HepG2 (cell line): ENCODE results near the gene LAMA5.

Experiments
- PTBP1 ChIP-seq: fragments of 200-400 bp; formaldehyde crosslinking; IDR thresholded peaks from 2 replicates; pipeline ENCODE4 v1.6.1; 2018; ENCODE audit warnings: low read length, low read depth; ENCODE audit not compliant: poor library complexity, severe bottlenecking
- RXRB ChIP-seq: IDR thresholded peaks from 2 replicates; pipeline ENCODE4 v1.6.1; 2016; ENCODE audit warnings: borderline replicate concordance, missing genetic modification reagents, missing compliant biosample characterization
- TF ChIP-seq, protein P1 (sequence below): sonication (generic); formaldehyde crosslinking; IDR thresholded peaks from 2 replicates; pipeline ENCODE4 v1.5.0; 2020; ENCODE audit warnings: mild to moderate bottlenecking, missing genetic modification reagents, moderate library complexity

DNA sequence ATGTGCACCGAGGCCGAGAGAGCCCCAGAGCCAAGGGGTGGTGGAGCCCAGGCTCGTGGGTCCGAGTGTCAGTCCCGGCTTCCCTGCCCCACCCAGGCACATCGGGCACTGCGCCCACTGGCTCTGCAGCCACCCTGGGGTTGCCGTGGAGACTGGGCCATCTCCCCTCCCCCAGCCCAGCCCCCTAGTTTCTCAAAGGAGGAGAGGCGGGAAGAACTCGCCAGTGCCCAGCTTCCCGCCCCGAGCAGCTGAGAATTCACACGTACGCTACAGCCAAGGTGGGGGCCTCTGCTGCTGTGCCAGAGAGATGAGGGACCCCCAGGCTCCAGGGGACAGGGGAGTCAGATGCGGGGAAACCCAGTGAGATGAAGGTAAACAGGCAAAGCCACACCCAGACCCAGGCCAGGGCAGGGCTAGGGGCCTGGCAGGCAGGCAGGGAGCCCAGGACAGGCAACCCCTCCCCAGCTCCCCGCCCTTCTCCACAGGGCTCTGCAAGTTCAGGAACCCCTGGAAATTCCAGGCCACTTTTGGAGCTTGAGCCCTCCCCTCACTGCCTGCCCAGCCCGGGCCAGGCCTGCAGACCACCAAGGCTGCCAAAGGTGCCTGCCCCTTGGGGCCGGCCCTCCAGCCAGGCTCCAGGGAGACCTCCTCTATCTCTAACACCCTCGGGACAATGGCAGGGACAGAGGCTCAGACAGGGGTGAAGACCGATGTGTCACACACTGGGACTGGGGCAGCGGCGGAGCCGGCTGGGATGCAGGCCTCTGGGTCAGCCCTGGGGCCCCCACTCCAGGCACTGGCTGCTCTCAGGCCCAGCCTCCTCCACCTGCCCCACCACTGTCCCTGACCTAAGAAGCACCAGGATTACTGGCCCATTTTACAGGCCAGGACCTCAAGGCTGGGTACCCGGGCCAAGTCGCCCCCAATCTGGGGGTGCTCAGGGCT lies 6.0 kb downstream of the LAMA5 start:
- TF ChIP-seq RXRB (CRISPR knock-in tag) (no peak), PTBP1 (no peak)
- TF ChIP-seq, protein P1, sequence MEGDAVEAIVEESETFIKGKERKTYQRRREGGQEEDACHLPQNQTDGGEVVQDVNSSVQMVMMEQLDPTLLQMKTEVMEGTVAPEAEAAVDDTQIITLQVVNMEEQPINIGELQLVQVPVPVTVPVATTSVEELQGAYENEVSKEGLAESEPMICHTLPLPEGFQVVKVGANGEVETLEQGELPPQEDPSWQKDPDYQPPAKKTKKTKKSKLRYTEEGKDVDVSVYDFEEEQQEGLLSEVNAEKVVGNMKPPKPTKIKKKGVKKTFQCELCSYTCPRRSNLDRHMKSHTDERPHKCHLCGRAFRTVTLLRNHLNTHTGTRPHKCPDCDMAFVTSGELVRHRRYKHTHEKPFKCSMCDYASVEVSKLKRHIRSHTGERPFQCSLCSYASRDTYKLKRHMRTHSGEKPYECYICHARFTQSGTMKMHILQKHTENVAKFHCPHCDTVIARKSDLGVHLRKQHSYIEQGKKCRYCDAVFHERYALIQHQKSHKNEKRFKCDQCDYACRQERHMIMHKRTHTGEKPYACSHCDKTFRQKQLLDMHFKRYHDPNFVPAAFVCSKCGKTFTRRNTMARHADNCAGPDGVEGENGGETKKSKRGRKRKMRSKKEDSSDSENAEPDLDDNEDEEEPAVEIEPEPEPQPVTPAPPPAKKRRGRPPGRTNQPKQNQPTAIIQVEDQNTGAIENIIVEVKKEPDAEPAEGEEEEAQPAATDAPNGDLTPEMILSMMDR (CRISPR knock-in tag), result no peak
